Tibial nerve (tissue), 4 donors: ENCODE results near the gene MED12L.

Experiments used
- EP300 ChIP-seq, 2 donors: sonication (generic); formaldehyde crosslinking; IDR thresholded peaks; one replicate each; pipeline ENCODE4 v1.6.1; 2017; ENCODE audit warnings: antibody characterized with exemption in 2 of 2, mild to moderate bottlenecking in 1 of 2
- POLR2A ChIP-seq, 2 donors: fragments of 450-650 bp; IDR thresholded peaks; one replicate each; pipeline ENCODE4 v1.6.1; 2017; ENCODE audit warnings: antibody characterized with exemption in 2 of 2, mild to moderate bottlenecking in 2 of 2, moderate library complexity in 2 of 2
- TF ChIP-seq, protein P1 (sequence below), 5 experiments: fragments of 200-600 bp in 3 of 5; fragments of 450-650 bp in 2 of 5; sonication (generic) in 3 of 5; IDR thresholded peaks; one replicate each; pipeline ENCODE4 v1.5.1; 2016 to 2019; ENCODE audit warnings: antibody characterized with exemption in 5 of 5, mild to moderate bottlenecking in 3 of 5, moderate library complexity in 2 of 5

DNA sequence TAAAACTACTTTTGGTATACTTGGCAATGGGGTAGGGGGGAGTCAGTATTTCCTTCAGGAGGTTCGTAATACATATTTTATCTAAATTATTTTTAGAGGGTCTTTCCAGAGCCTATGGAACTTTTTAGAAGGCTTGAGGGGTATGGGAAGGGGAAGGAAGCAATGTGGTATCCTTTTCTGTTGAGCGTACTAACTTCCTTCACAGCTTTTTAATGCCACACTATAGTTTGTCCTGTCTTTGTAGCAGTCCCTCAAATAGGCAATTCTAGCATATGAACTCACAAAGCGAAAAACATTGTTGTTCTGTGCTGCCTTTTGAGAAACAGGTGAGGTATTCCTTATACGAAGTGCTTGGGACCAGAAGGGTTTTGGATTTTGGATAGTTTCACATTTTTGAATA, 266.2 kb downstream of the MED12L start:
- TF ChIP-seq, protein P1, sequence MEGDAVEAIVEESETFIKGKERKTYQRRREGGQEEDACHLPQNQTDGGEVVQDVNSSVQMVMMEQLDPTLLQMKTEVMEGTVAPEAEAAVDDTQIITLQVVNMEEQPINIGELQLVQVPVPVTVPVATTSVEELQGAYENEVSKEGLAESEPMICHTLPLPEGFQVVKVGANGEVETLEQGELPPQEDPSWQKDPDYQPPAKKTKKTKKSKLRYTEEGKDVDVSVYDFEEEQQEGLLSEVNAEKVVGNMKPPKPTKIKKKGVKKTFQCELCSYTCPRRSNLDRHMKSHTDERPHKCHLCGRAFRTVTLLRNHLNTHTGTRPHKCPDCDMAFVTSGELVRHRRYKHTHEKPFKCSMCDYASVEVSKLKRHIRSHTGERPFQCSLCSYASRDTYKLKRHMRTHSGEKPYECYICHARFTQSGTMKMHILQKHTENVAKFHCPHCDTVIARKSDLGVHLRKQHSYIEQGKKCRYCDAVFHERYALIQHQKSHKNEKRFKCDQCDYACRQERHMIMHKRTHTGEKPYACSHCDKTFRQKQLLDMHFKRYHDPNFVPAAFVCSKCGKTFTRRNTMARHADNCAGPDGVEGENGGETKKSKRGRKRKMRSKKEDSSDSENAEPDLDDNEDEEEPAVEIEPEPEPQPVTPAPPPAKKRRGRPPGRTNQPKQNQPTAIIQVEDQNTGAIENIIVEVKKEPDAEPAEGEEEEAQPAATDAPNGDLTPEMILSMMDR (IDR thresholded peaks at IDR 0.05): no peak
- TF ChIP-seq POLR2A (IDR thresholded peaks at IDR 0.05) (no peak), EP300 (IDR thresholded peaks at IDR 0.05) (no peak)
